Osteocyte (in vitro differentiated cells): ENCODE results near the gene TEX26. TPM values are rescaled to one million over a fixed set of nuclear protein-coding genes. Genes with fewer than 3 reads are reported as not detected.

Experiments
- total RNA-seq: library from RNA; stranded (reverse); gene quantifications from 2 replicates; pipeline ENCODE4 v1.2.1, GENCODE V29; 2021

The TEX26 gene
- total RNA-seq, 1 donor from 2014 or later: not detected

Other genes starting within 250 kb of the TEX26 start
- not detected in 2 replicates for gene ALOX5AP, start 197.1 kb upstream of the TEX26 start, total RNA-seq
- gene MEDAG, start 26.4 kb upstream of the TEX26 start, total RNA-seq: 2.0 and 2.7 TPM in 2 replicates
- gene HSPH1, start 229.2 kb downstream of the TEX26 start, total RNA-seq: 73.5 and 75.5 TPM in 2 replicates